Esophagus squamous epithelium (tissue), 4 donors: ENCODE measurements around the gene HYDIN.
"Not testable (repeated sequence)": the region's sequence is repeated elsewhere in the genome, so short reads cannot be mapped to it uniquely, and the experiment has no call there.

ENCODE experiments used
- CTCF ChIP-seq, 6 experiments: fragments of 450-650 bp in 4 of 6; fragments of 200-600 bp in 2 of 6; sonication (generic) in 2 of 6; IDR thresholded peaks; one replicate each; pipeline ENCODE4 v1.5.1; 2016 to 2019; ENCODE audit warnings: antibody characterized with exemption in 6 of 6, mild to moderate bottlenecking in 4 of 6, moderate library complexity in 4 of 6
- POLR2A ChIP-seq, 4 donors: fragments of 450-650 bp; IDR thresholded peaks; one replicate each; pipeline ENCODE4 v1.6.1; 2017; ENCODE audit warnings: antibody characterized with exemption in 4 of 4, mild to moderate bottlenecking in 4 of 4, moderate library complexity in 3 of 4

- not testable (repeated sequence) for TF ChIP-seq CTCF, POLR2A (IDR thresholded peaks at IDR 0.05)
Measured at GRCh38 chr16:70922164-70922563, 308.4 kb downstream of the HYDIN start.
